Suppressor macrophage (primary cell): Measurements from ENCODE around the gene QRSL1.
"Not testable (repeated sequence)": the region's sequence is repeated elsewhere in the genome, so short reads cannot be mapped to it uniquely, and the experiment has no call there.

ENCODE experiments used
- DNase-seq, 4 experiments: peaks; one replicate each; pipeline ENCODE4 v3.0.0-alpha.2; 2020 to 2022
- total RNA-seq, 17 experiments: gene quantifications; one replicate each; lab custom pipeline; 2026; ENCODE audit warnings: mixed read lengths in 6 of 17, inconsistent platforms in 3 of 17; lab: John Stamatoyannopoulos, UW

Gene QRSL1, protein sequence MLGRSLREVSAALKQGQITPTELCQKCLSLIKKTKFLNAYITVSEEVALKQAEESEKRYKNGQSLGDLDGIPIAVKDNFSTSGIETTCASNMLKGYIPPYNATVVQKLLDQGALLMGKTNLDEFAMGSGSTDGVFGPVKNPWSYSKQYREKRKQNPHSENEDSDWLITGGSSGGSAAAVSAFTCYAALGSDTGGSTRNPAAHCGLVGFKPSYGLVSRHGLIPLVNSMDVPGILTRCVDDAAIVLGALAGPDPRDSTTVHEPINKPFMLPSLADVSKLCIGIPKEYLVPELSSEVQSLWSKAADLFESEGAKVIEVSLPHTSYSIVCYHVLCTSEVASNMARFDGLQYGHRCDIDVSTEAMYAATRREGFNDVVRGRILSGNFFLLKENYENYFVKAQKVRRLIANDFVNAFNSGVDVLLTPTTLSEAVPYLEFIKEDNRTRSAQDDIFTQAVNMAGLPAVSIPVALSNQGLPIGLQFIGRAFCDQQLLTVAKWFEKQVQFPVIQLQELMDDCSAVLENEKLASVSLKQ
- total RNA-seq, result 13.7 to 40.0 (median 24.8) reads per million in 17 experiments

- DNase-seq, result peak; percentile 91 to 95 (median 93)
Measured at GRCh38 chr6:106629103-106629858, at the start of gene QRSL1, which contains the start of gene RTN4IP1. TSS of gene QRSL1 (plus strand) at chr6:106629578. CDS start at chr6:106629682, 104 bp downstream. TSS of gene RTN4IP1 (minus strand) at chr6:106629498. CDS start at chr6:106629021, 477 bp downstream.

- DNase-seq, result no peak
Measured at GRCh38 chr6:106581468-106581867, 47.9 kb upstream of the QRSL1 start.

GRCh38 chr6:106586815-106587415 lies 42.5 kb upstream of the QRSL1 start:
- no peak for DNase-seq

- not testable (repeated sequence) for DNase-seq
Measured at GRCh38 chr6:106588937-106589336, 40.4 kb upstream of the QRSL1 start.

DNA sequence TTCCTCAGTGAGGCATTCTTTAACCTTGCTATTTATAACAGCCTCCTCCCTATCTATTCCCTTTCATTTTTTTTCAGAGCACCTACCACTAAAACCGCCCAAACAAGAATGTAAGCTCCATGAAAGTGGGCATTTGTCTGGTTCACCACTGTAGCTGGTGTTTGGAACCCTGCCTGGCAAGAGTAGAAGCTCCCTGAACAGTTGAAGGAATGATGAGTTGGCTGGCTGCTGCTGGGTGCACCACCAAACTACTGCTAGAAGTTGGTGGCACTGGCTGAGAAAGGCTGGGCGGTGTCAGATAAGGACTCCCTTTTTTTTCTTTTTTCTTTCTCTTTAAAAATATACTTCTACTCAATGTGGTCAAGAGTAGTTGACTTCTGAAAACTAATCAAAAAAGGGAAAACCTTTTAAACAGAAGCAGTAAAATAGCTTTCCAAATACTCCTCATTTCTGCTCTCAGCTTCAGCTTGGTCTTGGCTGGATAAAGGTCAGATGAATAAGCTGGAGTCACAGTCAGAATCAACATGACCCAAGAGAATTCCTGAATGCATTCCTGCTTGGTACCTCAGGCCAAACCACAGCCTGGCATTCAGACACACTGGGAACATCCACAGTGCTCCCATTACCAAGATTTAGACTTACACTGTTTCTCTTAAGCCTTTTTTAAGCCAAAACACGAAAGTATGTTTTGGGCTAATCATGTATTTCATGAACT lies 38.1 kb upstream of the QRSL1 start:
- peak in 1 of 4 experiments; percentile 24 for DNase-seq

DNA sequence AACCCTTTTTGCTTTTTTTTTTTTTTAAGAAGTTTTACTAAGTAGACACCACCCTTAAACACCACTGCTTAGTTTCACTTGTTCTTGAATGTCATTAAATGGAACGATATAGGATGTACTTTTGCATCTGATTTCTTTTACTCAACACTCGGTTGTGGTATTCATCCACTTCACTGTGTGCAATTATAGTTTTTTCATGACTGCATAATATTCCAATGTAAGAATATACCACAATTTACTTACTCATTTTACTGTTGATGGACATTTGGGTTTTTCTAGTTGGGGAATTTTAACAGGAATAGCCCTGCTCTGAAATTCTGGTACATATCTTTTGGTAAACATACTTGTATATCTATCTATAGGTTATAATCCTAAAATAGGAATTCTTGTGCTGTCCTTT lies 29.9 kb upstream of the QRSL1 start:
- DNase-seq, result no peak

GRCh38 chr6:106600329-106600728 lies 29.0 kb upstream of the QRSL1 start:
- DNase-seq, result no peak

DNA sequence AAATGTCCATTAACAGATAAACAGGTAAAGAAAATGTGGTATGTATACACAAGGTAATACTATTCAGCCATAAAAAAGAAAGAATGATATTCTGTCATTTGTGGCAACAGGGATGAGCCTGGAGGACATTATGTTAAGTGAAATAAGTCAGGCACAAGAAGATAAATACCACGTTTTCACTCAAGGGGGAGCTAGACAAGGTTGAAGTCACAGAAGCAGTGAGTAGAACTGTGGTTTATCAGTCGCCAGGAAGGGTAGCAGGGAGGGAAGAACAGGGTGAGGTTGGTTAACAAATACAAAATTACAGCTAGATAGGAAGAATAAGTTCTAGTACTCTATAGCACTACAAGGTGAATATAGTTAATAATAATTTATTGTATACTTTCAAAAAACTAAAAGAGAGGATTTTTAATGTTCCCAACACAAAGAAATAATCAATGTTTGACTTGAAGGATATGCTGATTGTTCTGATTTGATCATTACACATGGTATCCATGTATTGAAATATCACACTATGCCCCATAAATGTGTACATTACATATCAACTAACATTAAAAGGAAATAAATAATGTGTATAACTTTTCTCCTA lies 21.2 kb upstream of the QRSL1 start:
- peak; percentile 64 to 77 (median 71) for DNase-seq

DNA sequence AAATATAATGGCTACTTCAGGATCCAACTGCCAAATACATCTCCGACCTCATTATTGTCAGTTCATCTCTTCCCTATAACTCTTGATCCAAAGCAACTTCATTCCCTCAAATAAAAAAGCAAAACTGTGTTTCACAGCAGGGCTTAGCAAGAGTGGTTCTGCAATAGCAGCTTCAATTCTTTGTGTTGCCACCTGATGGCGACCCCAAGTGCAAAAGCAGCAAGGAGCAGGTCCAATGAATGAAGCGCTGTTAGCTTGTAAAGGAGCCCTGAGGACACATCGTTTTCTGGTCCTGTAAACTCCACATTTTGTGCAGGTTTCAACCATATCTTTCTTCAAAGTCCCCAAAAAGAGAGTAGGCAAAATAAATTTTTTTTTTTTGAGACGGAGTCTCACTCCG lies 19.7 kb upstream of the QRSL1 start:
- DNase-seq, result peak in 3 of 4 experiments; percentile 13 to 30 (median 24)

DNA sequence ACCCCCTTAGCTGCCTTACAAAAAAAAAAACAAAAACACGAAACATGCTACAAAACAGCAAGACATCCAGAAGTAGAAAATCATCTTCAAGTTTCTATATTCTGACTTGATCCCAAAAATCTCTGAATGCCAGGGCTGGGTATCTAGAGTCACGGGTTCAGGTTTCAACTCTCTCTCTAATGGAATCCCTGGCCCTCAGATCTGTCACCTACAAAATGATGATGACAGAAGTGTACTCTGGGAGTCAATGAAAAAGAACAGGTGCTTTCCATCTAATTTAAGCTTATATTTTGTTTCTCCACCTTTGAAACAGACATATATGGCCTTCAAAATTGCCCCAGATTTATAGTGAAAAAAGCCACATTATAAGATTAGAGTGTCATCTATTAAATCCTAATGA lies 18.3 kb upstream of the QRSL1 start:
- DNase-seq, result no peak

DNA sequence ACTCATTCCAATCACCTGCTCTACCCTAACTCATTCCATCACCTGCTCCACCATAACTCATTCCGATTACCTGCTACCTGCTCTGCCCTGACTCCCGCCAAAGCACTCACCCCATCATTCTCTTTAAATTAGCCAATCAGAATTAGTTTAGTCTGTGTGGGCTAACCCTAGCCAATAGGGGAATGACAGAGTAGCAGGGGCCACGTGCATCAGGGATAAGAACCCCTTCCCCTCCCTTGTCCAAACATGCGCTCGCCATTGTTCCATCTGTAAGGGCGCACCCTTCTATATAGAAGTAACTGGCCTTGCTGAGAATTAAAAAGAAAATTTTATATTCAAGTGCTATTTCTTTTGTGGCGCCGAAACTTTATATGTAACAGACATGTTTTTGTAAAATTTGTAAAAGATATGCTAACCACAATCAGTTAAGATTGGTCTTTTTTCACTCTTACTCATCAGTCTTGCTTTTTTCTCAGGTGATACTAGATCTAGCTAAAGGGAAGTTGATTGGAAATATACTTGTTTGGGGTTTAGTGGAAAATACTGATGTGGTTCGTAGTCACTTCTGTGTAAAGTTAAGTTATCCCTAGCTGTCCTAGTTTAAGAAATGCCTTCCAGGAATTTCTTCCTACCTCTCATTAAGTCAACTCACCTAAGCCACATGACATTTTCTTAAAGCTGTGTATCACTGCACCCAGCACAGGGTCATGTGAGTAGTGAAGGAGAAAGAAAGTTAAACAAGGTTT lies 16.5 kb upstream of the QRSL1 start:
- DNase-seq, result no peak

GRCh38 chr6:106613590-106613989 lies 15.8 kb upstream of the QRSL1 start:
- no peak for DNase-seq

- no peak for DNase-seq
Measured at GRCh38 chr6:106614166-106614565, 15.2 kb upstream of the QRSL1 start.

DNA sequence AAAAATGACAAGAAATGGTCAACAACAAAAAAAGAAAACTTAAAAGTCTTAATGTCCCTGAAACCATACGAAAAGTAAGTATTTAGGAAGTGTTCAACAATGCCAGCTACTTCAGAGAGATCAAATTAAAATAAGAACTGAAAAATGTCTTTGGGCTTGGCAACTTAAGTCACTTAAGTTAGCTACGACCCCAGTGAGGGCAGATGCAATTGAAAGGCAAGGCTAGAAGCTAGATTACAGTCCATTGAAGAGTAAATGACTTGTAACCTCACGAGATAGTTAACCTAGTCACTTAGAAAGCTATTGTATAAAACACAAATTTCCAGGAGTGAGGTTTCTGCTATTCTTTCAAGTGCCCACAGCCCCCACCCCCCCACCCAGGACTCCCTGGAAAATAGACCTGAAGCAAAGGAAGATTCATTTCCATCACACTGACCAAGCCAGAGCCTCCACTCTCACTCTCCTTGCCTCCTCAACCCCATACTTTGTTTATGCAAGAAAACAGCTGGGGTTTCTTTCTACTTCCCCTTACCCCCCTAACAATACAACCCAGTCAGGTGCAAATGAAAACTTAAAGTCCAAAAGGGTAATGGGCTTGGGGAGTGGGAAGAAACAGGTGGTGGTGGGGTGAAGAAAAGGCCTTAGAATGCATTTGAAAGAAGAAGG lies 14.7 kb upstream of the QRSL1 start:
- no peak for DNase-seq

DNA sequence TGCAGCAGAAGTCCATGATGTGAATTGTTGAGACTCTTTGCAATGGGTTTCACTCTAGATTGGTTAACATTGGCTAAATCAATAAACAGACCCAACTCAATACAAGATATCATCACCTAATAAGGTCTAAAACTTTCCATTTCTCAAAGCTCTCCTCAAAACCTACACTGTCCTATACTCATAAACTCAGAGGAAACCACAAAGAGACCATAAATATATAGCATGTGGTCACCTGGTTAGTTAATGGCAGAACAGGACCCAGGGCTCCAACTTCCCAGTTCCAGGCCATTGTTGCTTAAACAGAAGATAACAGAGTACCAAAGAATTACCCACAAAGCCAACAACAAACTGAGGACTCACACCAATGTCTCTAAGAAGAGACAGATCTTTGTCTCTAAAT lies 12.1 kb upstream of the QRSL1 start:
- DNase-seq, result no peak

DNA sequence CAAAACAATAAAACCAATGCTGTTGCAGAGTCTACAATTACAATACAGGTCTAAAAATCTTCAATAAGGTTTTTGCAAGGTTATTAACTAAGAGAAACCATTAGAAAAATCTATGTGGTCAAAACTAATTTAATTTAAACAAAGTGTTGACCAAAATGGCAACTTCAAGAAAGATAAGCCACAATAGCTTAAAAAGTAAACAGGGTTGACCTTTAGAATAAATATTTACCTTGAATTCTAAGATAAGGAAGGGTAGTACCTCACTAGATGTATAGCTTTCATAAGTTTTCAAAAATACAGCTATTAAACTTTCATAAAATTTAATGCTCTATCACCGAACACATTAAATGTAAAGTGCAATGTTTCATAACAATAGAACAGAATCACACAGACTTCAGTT lies 11.5 kb upstream of the QRSL1 start:
- no peak for DNase-seq

DNA sequence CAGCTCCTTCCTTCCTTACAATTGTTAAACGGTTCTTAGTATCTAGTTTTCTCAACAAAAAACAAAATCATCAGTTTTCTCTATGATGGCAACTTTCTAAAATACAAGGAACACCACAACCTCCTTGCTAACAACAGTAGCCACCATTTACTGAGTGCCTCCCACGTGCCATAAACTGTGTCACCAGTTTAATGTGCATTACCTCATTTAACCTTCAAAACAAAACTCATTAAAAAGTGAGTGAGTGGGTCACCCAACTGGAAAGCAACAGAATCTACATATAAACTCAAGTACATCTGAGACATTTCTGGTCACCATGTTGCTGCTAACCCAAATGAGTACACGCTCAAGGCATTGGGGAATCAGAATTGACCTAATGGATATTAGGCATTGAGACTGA lies 11.1 kb upstream of the QRSL1 start:
- no peak for DNase-seq

GRCh38 chr6:106619223-106619622 lies 10.2 kb upstream of the QRSL1 start:
- DNase-seq, result no peak

DNA sequence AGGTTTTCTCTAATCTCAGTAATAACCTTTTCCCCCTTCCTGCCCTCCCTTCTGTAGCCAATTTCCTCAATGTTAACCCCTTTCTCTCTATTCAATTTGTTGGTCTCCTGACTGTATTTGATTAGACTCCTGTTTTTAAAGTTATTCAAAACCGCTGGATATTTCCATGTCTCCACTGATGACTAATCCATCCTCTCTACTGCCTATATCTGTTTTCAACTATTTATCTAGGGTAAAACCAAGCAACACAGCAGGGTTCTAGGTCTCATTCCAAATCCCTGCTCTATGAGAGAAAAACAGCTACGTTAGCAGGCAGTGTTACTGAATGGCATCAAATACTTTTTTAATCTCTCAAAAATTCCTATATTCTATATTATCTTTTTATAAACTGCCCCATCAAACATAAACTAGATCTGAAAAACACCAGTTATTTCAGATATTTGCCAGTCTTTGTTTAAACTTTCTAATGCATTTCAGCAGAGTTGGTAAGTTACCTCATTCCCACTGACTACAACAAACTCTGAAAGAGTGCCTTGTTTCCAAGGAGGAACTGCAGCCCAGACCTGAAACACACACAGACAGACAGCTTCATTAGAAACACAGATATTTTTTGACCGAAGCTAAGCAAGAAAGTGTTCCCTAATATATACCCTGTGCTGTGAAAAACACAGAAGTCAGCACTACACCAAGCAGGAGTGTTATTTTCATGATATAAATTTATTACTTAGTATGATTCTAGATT lies 8.3 kb upstream of the QRSL1 start:
- DNase-seq, result no peak

GRCh38 chr6:106622412-106622811 lies 7.0 kb upstream of the QRSL1 start:
- DNase-seq, result no peak
